Renal cortex interstitium (tissue), 11 donors: ENCODE data around the gene BET1. TPM values are rescaled to one million over a fixed set of nuclear protein-coding genes. Genes with fewer than 3 reads are reported as not detected.

ENCODE experiments used
- DNase-seq, 11 donors: peaks; one replicate each; pipeline ENCODE4 v3.0.0-alpha.2; 2013; ENCODE audit warnings: low read depth in 9 of 11, low spot score in 4 of 11; ENCODE audit errors: extremely low read depth in 1 of 11
- polyA plus RNA-seq, 3 donors: library from polyadenylated mRNA; unstranded; fragments of 120-200 nt; gene quantifications; one replicate each; pipeline ENCODE4 v1.2.1, GENCODE V29; 2013; ENCODE audit not compliant: insufficient read length in 3 of 3

BET1 gene
- polyA plus RNA-seq, 3 donors = 46.5 to 52.2 (median 47.4) TPM

DNA sequence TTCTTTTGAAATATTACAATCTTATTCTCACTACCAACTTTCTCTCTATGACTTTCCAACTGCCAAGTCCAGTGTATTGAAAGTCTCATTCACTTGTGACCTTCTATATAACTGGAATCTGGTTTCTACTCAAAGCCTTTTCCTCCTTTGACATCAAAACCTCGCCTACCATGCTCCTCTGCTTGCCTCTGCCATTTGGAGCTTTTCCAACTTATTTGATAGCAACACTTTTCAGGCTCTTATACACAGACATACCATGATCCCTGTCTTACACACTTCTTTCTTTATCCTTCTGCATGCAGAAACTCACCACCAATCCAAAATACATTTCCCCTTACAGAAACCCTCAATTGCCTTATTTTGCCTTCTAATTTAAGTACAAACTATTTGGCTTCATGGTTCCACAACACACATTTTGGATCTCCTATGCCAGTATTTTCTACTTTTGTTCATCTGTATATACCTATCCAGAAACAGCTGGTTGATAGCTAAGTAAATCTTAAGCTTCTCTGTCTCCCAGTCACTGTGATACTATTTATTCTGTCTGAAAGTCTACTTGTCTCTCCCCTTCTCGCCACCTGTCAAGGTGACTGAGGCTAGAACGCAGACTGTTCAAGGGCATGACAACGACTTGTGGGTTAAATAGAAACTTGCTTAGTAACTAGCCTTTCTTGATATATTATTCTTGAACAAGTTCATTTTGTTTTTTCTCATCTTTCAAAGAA lies 60.2 kb downstream of the BET1 start:
- no peak for DNase-seq

Other genes with a start within 250 kb of the BET1 start
- 10 to 100 TPM in 2 of 3 donors, 1 to 10 TPM in 1; 8.0 to 11.8 (median 10.8) TPM for gene TFPI2, start 113.6 kb downstream of the BET1 start, polyA plus RNA-seq
- gene GNGT1, start 97.8 kb downstream of the BET1 start, polyA plus RNA-seq = under 1 TPM in 2 of 3 donors, not detected in 1; 0.13 to 0.15 TPM
- 10 to 100 TPM; 28.7 to 49.7 (median 43.3) TPM for gene GNG11, start 82.6 kb downstream of the BET1 start, polyA plus RNA-seq